ENCODE results near the gene EDC3. TPM values are rescaled to one million over a fixed set of nuclear protein-coding genes. Genes with fewer than 3 reads are reported as not detected.
"Not testable (repeated sequence)": the region's sequence is repeated elsewhere in the genome, so short reads cannot be mapped to it uniquely, and the experiment has no call there.

Gene EDC3
- total RNA-seq (10 to 100 TPM; 31.8 to 49.4 (median 43.2) TPM), total RNA-seq (11.4 to 47.0 (median 23.3) reads per million in 29 experiments)
- 24.2 TPM for total RNA-seq (2013)

GRCh38 chr15:74695597-74696397 is at the start of gene EDC3:
Gene EDC3, minus strand, starts transcription at chr15:74696024. Its CDS starts 20,900 bp downstream, at chr15:74675124.
- H3K9me3 ChIP-seq: no peaks in the 10 kb centered on the region
- Mint-ChIP-seq H3K27ac (peak within 1 kb of the TSS; percentile 95), H3K27me3 (no peaks in the 10 kb centered on the region), H3K4me1 (peaks cover 48 to 51% (median 50%) of the 10 kb centered on the region in 3 donors), H3K36me3 (peaks cover 3% of the 10 kb centered on the region), H3K9me3 (no peaks in the 10 kb centered on the region), H3K4me3 (peak within 1 kb of the TSS; percentile 97 to 100 (median 100))
- ChIA-PET CTCF (interaction anchor here in 1 of 2 donors (0.6 to 0.7 kb wide), 2 partner anchors 63 to 79 kb away, joined by 3 to 4 read pairs; no protein-coding TSS in a partner anchor), POLR2A (no interaction called here)
- no peaks in the 10 kb centered on the region for H3K27me3 ChIP-seq (replicated peaks in 1 of 2; ENCODE audit: control insufficient read depth in 2 of 2, extremely low read depth in 1 of 2, insufficient read depth in 2 of 2, low read length in 1 of 2)
- peaks cover 0 to 3% of the 10 kb centered on the region in 2 donors for H3K36me3 ChIP-seq (ENCODE audit: control insufficient read depth in 2 of 2, extremely low read depth in 1 of 2, insufficient read depth in 1 of 2, low read length in 1 of 2)
- DNase-seq (peak; percentile 69 to 93 (median 84)), ATAC-seq (replicated peaks in 1 of 4) (peak; percentile 93 to 95 (median 94))
- peak within 1 kb of the TSS; percentile 75 for H3K27ac ChIP-seq (ENCODE audit: low read length)
- WGBS (ENCODE audit: insufficient coverage): under 1% methylated on average over 41 of the region's 46 CpGs
- H3K4me1 ChIP-seq (ENCODE audit: control insufficient read depth in 1 of 2, extremely low read depth in 1 of 2, insufficient read depth in 2 of 2, low read length in 2 of 2): peaks cover 8 to 15% of the 10 kb centered on the region in 2 experiments
- H3K4me3 ChIP-seq (ENCODE audit: control insufficient read depth in 1 of 2, extremely low read depth in 1 of 2, low read length in 1 of 2): peak within 1 kb of the TSS; percentile 80 to 93

- Histone ChIP-seq H3K4me1 (ENCODE audit: control insufficient read depth in 1 of 2, extremely low read depth in 1 of 2, insufficient read depth in 2 of 2, low read length in 2 of 2) (no peaks in the 10 kb centered on the region), H3K36me3 (ENCODE audit: control insufficient read depth in 2 of 2, extremely low read depth in 1 of 2, insufficient read depth in 1 of 2, low read length in 1 of 2) (no peaks in the 10 kb centered on the region), H3K27me3 (replicated peaks in 1 of 2; ENCODE audit: control insufficient read depth in 2 of 2, extremely low read depth in 1 of 2, insufficient read depth in 2 of 2, low read length in 1 of 2) (peaks cover 0 to 12% of the 10 kb centered on the region in 2 experiments), H3K27ac (ENCODE audit: low read length) (no peak overlapping the region), H3K4me3 (ENCODE audit: control insufficient read depth in 1 of 2, extremely low read depth in 1 of 2, low read length in 1 of 2) (no peak overlapping the region), H3K9me3 (no peaks in the 10 kb centered on the region)
- Mint-ChIP-seq H3K27me3 (peaks cover 16 to 18% of the 10 kb centered on the region in 2 donors), H3K36me3 (no peaks in the 10 kb centered on the region), H3K4me1 (no peaks in the 10 kb centered on the region), H3K27ac (no peak overlapping the region), H3K4me3 (no peak overlapping the region), H3K9me3 (peaks cover 2 to 6% (median 5%) of the 10 kb centered on the region in 3 donors)
- DNase-seq (no peak), ATAC-seq (replicated peaks in 1 of 4) (no peak)
- WGBS (ENCODE audit: insufficient coverage): 89% methylated on average over 5 of the region's 5 CpGs
- ChIA-PET POLR2A (no interaction called here), CTCF (interaction anchor here in 1 of 2 donors (0.7 kb wide), 1 partner anchor 16 kb away, joined by 3 read pairs; no protein-coding TSS in a partner anchor)
These were observed 46.6 kb upstream of the EDC3 start for GRCh38 chr15:74742422-74742821.

GRCh38 chr15:74738239-74738638 is 42.4 kb upstream of the EDC3 start:
- H3K4me3 ChIP-seq (ENCODE audit: control insufficient read depth in 1 of 2, extremely low read depth in 1 of 2, low read length in 1 of 2); H3K4me3 Mint-ChIP-seq; H3K27ac ChIP-seq (ENCODE audit: low read length); H3K9me3 Mint-ChIP-seq; H3K36me3 Mint-ChIP-seq; H3K9me3 ChIP-seq; H3K4me1 Mint-ChIP-seq; CTCF ChIA-PET; POLR2A ChIA-PET; H3K27ac Mint-ChIP-seq; DNase-seq; ATAC-seq (replicated peaks in 1 of 4); H3K36me3 ChIP-seq (ENCODE audit: control insufficient read depth in 2 of 2, extremely low read depth in 1 of 2, insufficient read depth in 1 of 2, low read length in 1 of 2); H3K4me1 ChIP-seq (ENCODE audit: control insufficient read depth in 1 of 2, extremely low read depth in 1 of 2, insufficient read depth in 2 of 2, low read length in 2 of 2): not testable (repeated sequence)
- WGBS (ENCODE audit: insufficient coverage): 86% methylated on average over 2 of the region's 5 CpGs
- peaks cover 33 to 47% of the 10 kb centered on the region in 2 donors for H3K27me3 Mint-ChIP-seq
- peaks cover 2 to 18% of the 10 kb centered on the region in 2 experiments for H3K27me3 ChIP-seq (replicated peaks in 1 of 2; ENCODE audit: control insufficient read depth in 2 of 2, extremely low read depth in 1 of 2, insufficient read depth in 2 of 2, low read length in 1 of 2)

- ChIA-PET CTCF (no interaction called here), POLR2A (interaction anchor here in 1 of 2 donors (0.5 kb wide), 1 partner anchor 51 kb away, joined by 8 read pairs; no protein-coding TSS in a partner anchor)
- H3K4me1 Mint-ChIP-seq: no peaks in the 10 kb centered on the region
- DNase-seq: no peak
- no peak overlapping the region for H3K27ac ChIP-seq (ENCODE audit: low read length)
- no peaks in the 10 kb centered on the region for H3K36me3 ChIP-seq (ENCODE audit: control insufficient read depth in 2 of 2, extremely low read depth in 1 of 2, insufficient read depth in 1 of 2, low read length in 1 of 2)
- peaks cover 2 to 9% (median 5%) of the 10 kb centered on the region in 3 donors for H3K9me3 Mint-ChIP-seq
- peaks cover 2 to 37% of the 10 kb centered on the region in 2 experiments for H3K27me3 ChIP-seq (replicated peaks in 1 of 2; ENCODE audit: control insufficient read depth in 2 of 2, extremely low read depth in 1 of 2, insufficient read depth in 2 of 2, low read length in 1 of 2)
- WGBS (ENCODE audit: insufficient coverage): no CpG with 5 or more reads among the region's 3 CpGs
- H3K27me3 Mint-ChIP-seq: peaks cover 25 to 54% of the 10 kb centered on the region in 2 donors
- H3K4me1 ChIP-seq (ENCODE audit: control insufficient read depth in 1 of 2, extremely low read depth in 1 of 2, insufficient read depth in 2 of 2, low read length in 2 of 2): no peaks in the 10 kb centered on the region
- H3K27ac Mint-ChIP-seq: no peak overlapping the region
- H3K9me3 ChIP-seq: no peaks in the 10 kb centered on the region
- H3K36me3 Mint-ChIP-seq: no peaks in the 10 kb centered on the region
- H3K4me3 Mint-ChIP-seq: no peak overlapping the region
- ATAC-seq (replicated peaks in 1 of 4): no peak
- no peak overlapping the region for H3K4me3 ChIP-seq (ENCODE audit: control insufficient read depth in 1 of 2, extremely low read depth in 1 of 2, low read length in 1 of 2)
These were observed 39.5 kb upstream of the EDC3 start for GRCh38 chr15:74735305-74735704.

- H3K36me3 ChIP-seq (ENCODE audit: control insufficient read depth in 2 of 2, extremely low read depth in 1 of 2, insufficient read depth in 1 of 2, low read length in 1 of 2): no peaks in the 10 kb centered on the region
- no peak for ATAC-seq (replicated peaks in 1 of 4)
- no peaks in the 10 kb centered on the region for H3K4me1 Mint-ChIP-seq
- WGBS (ENCODE audit: insufficient coverage): 91% methylated on average over 3 of the region's 3 CpGs
- peaks cover 2 to 35% of the 10 kb centered on the region in 2 experiments for H3K27me3 ChIP-seq (replicated peaks in 1 of 2; ENCODE audit: control insufficient read depth in 2 of 2, extremely low read depth in 1 of 2, insufficient read depth in 2 of 2, low read length in 1 of 2)
- H3K4me3 ChIP-seq (ENCODE audit: control insufficient read depth in 1 of 2, extremely low read depth in 1 of 2, low read length in 1 of 2): no peak overlapping the region
- no peaks in the 10 kb centered on the region for H3K9me3 ChIP-seq
- DNase-seq: no peak
- no peak overlapping the region for H3K4me3 Mint-ChIP-seq
- H3K36me3 Mint-ChIP-seq: no peaks in the 10 kb centered on the region
- peaks cover 2 to 9% (median 4%) of the 10 kb centered on the region in 3 donors for H3K9me3 Mint-ChIP-seq
- no peaks in the 10 kb centered on the region for H3K4me1 ChIP-seq (ENCODE audit: control insufficient read depth in 1 of 2, extremely low read depth in 1 of 2, insufficient read depth in 2 of 2, low read length in 2 of 2)
- ChIA-PET CTCF (no interaction called here), POLR2A (interaction anchor here (0.6 to 0.7 kb wide), 2 partner anchors 136 to 702 kb away, joined by 3 read pairs; no protein-coding TSS in a partner anchor)
- peaks cover 30 to 57% of the 10 kb centered on the region in 2 donors for H3K27me3 Mint-ChIP-seq
- no peak overlapping the region for H3K27ac ChIP-seq (ENCODE audit: low read length)
- no peak overlapping the region for H3K27ac Mint-ChIP-seq
These were observed 37.4 kb upstream of the EDC3 start for GRCh38 chr15:74733269-74733668.

DNA sequence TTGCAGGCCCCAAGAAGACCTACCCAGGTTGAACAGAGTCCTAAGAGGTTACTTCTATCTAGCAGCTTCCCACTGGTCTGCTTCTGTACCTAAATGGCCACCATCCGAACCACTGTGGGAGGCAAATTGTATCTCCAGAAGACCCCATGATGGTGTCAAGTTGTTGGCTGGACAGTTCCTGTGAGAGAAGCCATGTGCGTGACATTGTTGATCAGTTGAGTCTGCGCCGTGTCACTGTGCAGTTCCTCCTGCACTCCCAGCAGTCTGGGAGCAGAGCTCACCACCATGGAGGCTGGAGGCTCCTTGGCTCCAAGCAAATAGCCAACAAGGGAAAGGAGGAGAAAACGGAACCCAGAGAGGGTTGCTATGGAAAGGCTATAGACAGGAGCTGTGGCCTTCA is 37.0 kb upstream of the EDC3 start:
- Mint-ChIP-seq H3K36me3 (no peaks in the 10 kb centered on the region), H3K27me3 (peaks cover 30 to 57% of the 10 kb centered on the region in 2 donors), H3K9me3 (peaks cover 0 to 4% (median under 1%) of the 10 kb centered on the region in 3 donors), H3K4me3 (no peak overlapping the region), H3K27ac (no peak overlapping the region), H3K4me1 (no peaks in the 10 kb centered on the region)
- Histone ChIP-seq H3K4me1 (ENCODE audit: control insufficient read depth in 1 of 2, extremely low read depth in 1 of 2, insufficient read depth in 2 of 2, low read length in 2 of 2) (no peaks in the 10 kb centered on the region), H3K36me3 (ENCODE audit: control insufficient read depth in 2 of 2, extremely low read depth in 1 of 2, insufficient read depth in 1 of 2, low read length in 1 of 2) (no peaks in the 10 kb centered on the region), H3K27ac (ENCODE audit: low read length) (no peak overlapping the region), H3K9me3 (no peaks in the 10 kb centered on the region), H3K4me3 (ENCODE audit: control insufficient read depth in 1 of 2, extremely low read depth in 1 of 2, low read length in 1 of 2) (no peak overlapping the region), H3K27me3 (replicated peaks in 1 of 2; ENCODE audit: control insufficient read depth in 2 of 2, extremely low read depth in 1 of 2, insufficient read depth in 2 of 2, low read length in 1 of 2) (peaks cover 2 to 39% of the 10 kb centered on the region in 2 experiments)
- ATAC-seq (replicated peaks in 1 of 4) (no peak), DNase-seq (no peak)
- POLR2A ChIA-PET: interaction anchor here in 1 of 2 donors (0.6 kb wide), 1 partner anchor 137 kb away, joined by 3 read pairs; no protein-coding TSS in a partner anchor
- CTCF ChIA-PET: no interaction called here
- 73% methylated on average over 3 of the region's 5 CpGs for WGBS (ENCODE audit: insufficient coverage)
